HG03159 (cell line): ENCODE data around the gene ARHGEF6.
"Not testable (repeated sequence)": the region's sequence is repeated elsewhere in the genome, so short reads cannot be mapped to it uniquely, and the experiment has no call there.

Source experiments
- ATAC-seq: cut with Tn5 transposase; IDR thresholded peaks from one replicate; pipeline ENCODE4 v1.9.1; 2021; ENCODE audit warnings: mild to moderate bottlenecking, moderate library complexity; ENCODE audit not compliant: unreplicated experiment

Gene ARHGEF6

GRCh38 chrX:136783159-136783558 is 2.4 kb upstream of the ARHGEF6 start:
- no peak for ATAC-seq

- ATAC-seq: no peak
Measured at GRCh38 chrX:136781180-136781797, 557 bp upstream of the ARHGEF6 start.

- no peak for ATAC-seq
Measured at GRCh38 chrX:136780241-136780640, 491 bp downstream of the ARHGEF6 start.

- no peak for ATAC-seq
Measured at GRCh38 chrX:136779346-136779781, 1.4 kb downstream of the ARHGEF6 start.

- no peak for ATAC-seq
Measured at GRCh38 chrX:136778916-136779315, 1.8 kb downstream of the ARHGEF6 start.

GRCh38 chrX:136778020-136778419 is 2.7 kb downstream of the ARHGEF6 start:
- ATAC-seq: no peak

- ATAC-seq: no peak
Measured at GRCh38 chrX:136773648-136774047, 7.1 kb downstream of the ARHGEF6 start.

- ATAC-seq: not testable (repeated sequence)
Measured at GRCh38 chrX:136771869-136772268, 8.9 kb downstream of the ARHGEF6 start.

GRCh38 chrX:136768469-136769084 is 12.2 kb downstream of the ARHGEF6 start:
- ATAC-seq: peak; percentile 36

- ATAC-seq: peak; percentile 75
Measured at GRCh38 chrX:136767104-136767941, 13.4 kb downstream of the ARHGEF6 start.

- ATAC-seq: no peak
Measured at GRCh38 chrX:136766785-136767103, 14.0 kb downstream of the ARHGEF6 start.

- ATAC-seq: no peak
Measured at GRCh38 chrX:136765821-136766356, 14.8 kb downstream of the ARHGEF6 start.

- no peak for ATAC-seq
Measured at GRCh38 chrX:136764206-136764605, 16.5 kb downstream of the ARHGEF6 start.

GRCh38 chrX:136762820-136763452 is 17.8 kb downstream of the ARHGEF6 start:
- no peak for ATAC-seq

- ATAC-seq: no peak
Measured at GRCh38 chrX:136761421-136761820, 19.3 kb downstream of the ARHGEF6 start.

GRCh38 chrX:136759968-136760367 is 20.8 kb downstream of the ARHGEF6 start:
- ATAC-seq: peak; percentile 71

GRCh38 chrX:136755411-136755810 is 25.3 kb downstream of the ARHGEF6 start:
- no peak for ATAC-seq

- ATAC-seq: no peak
Measured at GRCh38 chrX:136754651-136755050, 26.1 kb downstream of the ARHGEF6 start.

GRCh38 chrX:136752796-136753195 is 27.9 kb downstream of the ARHGEF6 start:
- ATAC-seq: no peak

GRCh38 chrX:136752346-136752745 is 28.4 kb downstream of the ARHGEF6 start:
- ATAC-seq: no peak

- no peak for ATAC-seq
Measured at GRCh38 chrX:136750364-136750763, 30.4 kb downstream of the ARHGEF6 start.
